Measurements from ENCODE around the gene ERAL1. TPM values are rescaled to one million over a fixed set of nuclear protein-coding genes. Genes with fewer than 3 reads are reported as not detected.

The ERAL1 gene
- total and polyA plus RNA-seq, 2 of the 8 experiments (the other 6 are each of a cell fraction or from before 2014, with no cell fraction given): 67.8 to 122 TPM

GRCh38 chr17:28881533-28882056, 26.8 kb downstream of the ERAL1 start:
- Histone ChIP-seq H2AFZ (ENCODE audit: low read length) (no peak overlapping the region), H3K4me1 (replicated peaks in 1 of 4; ENCODE audit: control insufficient read depth in 3 of 4, insufficient read depth in 4 of 4, low read length in 3 of 4) (no peaks in the 10 kb centered on the region; a peak in 4 of 7 replicates), H4K91ac (replicated peaks; ENCODE audit: insufficient read length, low read length) (no peak overlapping the region), H2BK12ac (ENCODE audit: low read depth, low read length) (no peak overlapping the region), H3K79me1 (ENCODE audit: low read depth, low read length) (no peaks in the 10 kb centered on the region; the same call in 1 of the 2 replicates), H3K23ac (ENCODE audit: insufficient read length) (no peak overlapping the region), H3K14ac (ENCODE audit: insufficient read length) (no peak overlapping the region), H3K4ac (replicated peaks; ENCODE audit: insufficient read length, low read depth, low read length) (no peak overlapping the region), H2BK20ac (ENCODE audit: low read length) (no peak overlapping the region), H3K79me2 (ENCODE audit: control insufficient read depth in 1 of 2, insufficient read depth in 2 of 2, low read length in 2 of 2) (no peaks in the 10 kb centered on the region), H4K5ac (ENCODE audit: insufficient read length, low read depth, low read length) (no peak overlapping the region), H4K8ac (ENCODE audit: extremely low read depth, insufficient read depth, low read length) (no peak overlapping the region), H3K36me3 (ENCODE audit: control insufficient read depth in 2 of 4, insufficient read depth in 4 of 4, low read length in 3 of 4) (peaks cover 9 to 34% (median 24%) of the 10 kb centered on the region in 4 experiments; a peak in 6 of 8 replicates), H3K27me3 (replicated peaks in 1 of 4; ENCODE audit: control insufficient read depth in 3 of 4, extremely low read depth in 1 of 4, insufficient read depth in 3 of 4, low read length in 3 of 4) (no peaks in the 10 kb centered on the region; a peak in 1 of 7 replicates), H3K27ac (ENCODE audit: low read depth, low read length) (no peak overlapping the region), H3K23me2 (ENCODE audit: low read depth, low read length) (no peaks in the 10 kb centered on the region), H3K9me3 (ENCODE audit: insufficient read depth in 2 of 2, low read depth in 1 of 2, low read length in 1 of 2) (no peaks in the 10 kb centered on the region), H3K9ac (replicated peaks in 1 of 4; ENCODE audit: extremely low read depth in 1 of 4, low read depth in 3 of 4, low read length in 3 of 4) (no peak overlapping the region), H3K56ac (replicated peaks; ENCODE audit: insufficient read length, low read depth, low read length) (no peak overlapping the region), H4K20me1 (replicated peaks in 1 of 2; ENCODE audit: control insufficient read depth in 1 of 2, insufficient read depth in 2 of 2, low read length in 2 of 2) (peaks cover 0 to 4% of the 10 kb centered on the region in 2 experiments), H3K4me2 (ENCODE audit: insufficient read depth in 1 of 2, low read depth in 2 of 2, low read length in 2 of 2) (no peak overlapping the region), H2BK120ac (replicated peaks; ENCODE audit: low read depth, low read length) (no peak overlapping the region), H2BK5ac (ENCODE audit: low read depth, low read length) (no peak overlapping the region), H2AK5ac (ENCODE audit: low read depth, low read length) (no peak overlapping the region), H3K18ac (ENCODE audit: extremely low read depth, low read length) (no peak overlapping the region), H2BK15ac (ENCODE audit: low read length) (no peak overlapping the region), H3K4me3 (ENCODE audit: extremely low read depth in 1 of 4, insufficient read depth in 2 of 4, low read depth in 3 of 4, low read length in 4 of 4) (no peak overlapping the region)
- CTCF ChIA-PET (ENCODE audit: partially characterized antibody): interaction anchor here (0.6 to 5.7 kb wide), 13 partner anchors 14 to 162 kb away, joined by 3 to 73 read pairs (median 6); partner anchors contain the start of genes DHRS13, FLOT2, RPL23A and TLCD1
- FAIRE-seq: no peak
- WGBS, 2 experiments (ENCODE audit: extremely low coverage in 1 of 2, insufficient coverage in 1 of 2, insufficient read length in 1 of 2, insufficient replicate concordance in 2 of 2, low coverage in 1 of 2, low lambda C conversion rate in 2 of 2, missing lambda C conversion rate in 1 of 2): 94% methylated on average over 17 of the region's 17 CpGs; no CpG with 5 or more reads in 1 of the 2 experiments
- no peak for DNase-seq (ENCODE audit: low read depth in 1 of 2, low spot score in 2 of 2)
- POLR2A ChIA-PET (ENCODE audit: partially characterized antibody): interaction anchor here (0.7 to 2.1 kb wide), 11 partner anchors 9 to 165 kb away, joined by 3 to 7 read pairs (median 4); partner anchors contain the start of genes FAM222B, FLOT2 and TRAF4
- TF ChIP-seq TCF12 (IDR thresholded peaks at IDR 0.05; ENCODE audit: low read depth, low read length): no peak

Measured in H1 (cell line).